Measurements from ENCODE around the gene IFT43.

The IFT43 gene

GRCh38 chr14:75990297-75990696, 4.7 kb downstream of the IFT43 start:
- TF ChIP-seq CTCF (IDR thresholded peaks at IDR 0.05; ENCODE audit: low read depth, low read length): no peak
- TF ChIP-seq MYC (IDR thresholded peaks at IDR 0.05; ENCODE audit: low read depth, low read length): no peak
- TF ChIP-seq POLR2A (IDR thresholded peaks at IDR 0.05; ENCODE audit: extremely low read depth, insufficient read length): no peak
- no peak for TF ChIP-seq MAX (IDR thresholded peaks at IDR 0.05; ENCODE audit: low read depth, low read length)
- H3K4me3 ChIP-seq (ENCODE audit: low read depth, low read length): no peak overlapping the region
- DNase-seq (ENCODE audit: low read depth): no peak

- TF ChIP-seq CTCF (IDR thresholded peaks at IDR 0.05; ENCODE audit: low read depth, low read length) (no peak), MYC (IDR thresholded peaks at IDR 0.05; ENCODE audit: low read depth, low read length) (no peak), POLR2A (IDR thresholded peaks at IDR 0.05; ENCODE audit: extremely low read depth, insufficient read length) (no peak), MAX (IDR thresholded peaks at IDR 0.05; ENCODE audit: low read depth, low read length) (no peak)
- no peak overlapping the region for H3K4me3 ChIP-seq (ENCODE audit: low read depth, low read length)
- no peak for DNase-seq (ENCODE audit: low read depth)
Measured at GRCh38 chr14:75991753-75992152, 6.2 kb downstream of the IFT43 start.

- no peak overlapping the region for H3K4me3 ChIP-seq (ENCODE audit: low read depth, low read length)
- no peak for DNase-seq (ENCODE audit: low read depth)
- no peak for TF ChIP-seq MAX (IDR thresholded peaks at IDR 0.05; ENCODE audit: low read depth, low read length)
- TF ChIP-seq POLR2A (IDR thresholded peaks at IDR 0.05; ENCODE audit: extremely low read depth, insufficient read length): no peak
Measured at GRCh38 chr14:75993567-75994041, 8.0 kb downstream of the IFT43 start.

GRCh38 chr14:75995372-75996041, 9.9 kb downstream of the IFT43 start:
- no peak for DNase-seq (ENCODE audit: low read depth)
- no peak overlapping the region for H3K4me3 ChIP-seq (ENCODE audit: low read depth, low read length)
- TF ChIP-seq MAX (IDR thresholded peaks at IDR 0.05; ENCODE audit: low read depth, low read length): no peak
- TF ChIP-seq MYC (IDR thresholded peaks at IDR 0.05; ENCODE audit: low read depth, low read length): no peak
- TF ChIP-seq POLR2A (IDR thresholded peaks at IDR 0.05; ENCODE audit: extremely low read depth, insufficient read length): no peak

GRCh38 chr14:75996488-75996887, 10.9 kb downstream of the IFT43 start:
- no peak for DNase-seq (ENCODE audit: low read depth)
- no peak overlapping the region for H3K4me3 ChIP-seq (ENCODE audit: low read depth, low read length)
- TF ChIP-seq MAX (IDR thresholded peaks at IDR 0.05; ENCODE audit: low read depth, low read length) (no peak), CTCF (IDR thresholded peaks at IDR 0.05; ENCODE audit: low read depth, low read length) (no peak), POLR2A (IDR thresholded peaks at IDR 0.05; ENCODE audit: extremely low read depth, insufficient read length) (no peak), MYC (IDR thresholded peaks at IDR 0.05; ENCODE audit: low read depth, low read length) (no peak)

GRCh38 chr14:75999511-76000190, 14.1 kb downstream of the IFT43 start:
- DNase-seq (ENCODE audit: low read depth): no peak
- TF ChIP-seq MAX (IDR thresholded peaks at IDR 0.05; ENCODE audit: low read depth, low read length): no peak
- no peak for TF ChIP-seq MYC (IDR thresholded peaks at IDR 0.05; ENCODE audit: low read depth, low read length)
- no peak for TF ChIP-seq POLR2A (IDR thresholded peaks at IDR 0.05; ENCODE audit: extremely low read depth, insufficient read length)
- TF ChIP-seq CTCF (IDR thresholded peaks at IDR 0.05; ENCODE audit: low read depth, low read length): no peak
- no peak overlapping the region for H3K4me3 ChIP-seq (ENCODE audit: low read depth, low read length)

All from NB4 (cell line).